Thoracic aorta endothelial cell (primary cell): Measurements from ENCODE around the gene ABCA4. TPM values are rescaled to one million over a fixed set of nuclear protein-coding genes. Genes with fewer than 3 reads are reported as not detected.

ENCODE experiments used
- total RNA-seq: library from RNA; depleted of rRNA; stranded (reverse); fragments of >200 nt; gene quantifications from 2 replicates; pipeline ENCODE4 v1.2.3, GENCODE V29; 2012

ABCA4 gene
- total RNA-seq: 1.4 and 2.3 TPM in 2 replicates

GRCh38 chr1:94120991-94121390, at the start of gene ABCA4:
Gene ABCA4, minus strand, starts transcription at chr1:94121148. Its CDS starts 103 bp downstream, at chr1:94121045.

Other genes with a start within 250 kb of the ABCA4 start
- gene DNTTIP2, start 241.9 kb downstream of the ABCA4 start, total RNA-seq: 64.3 and 68.0 TPM in 2 replicates
- gene GCLM, start 211.7 kb downstream of the ABCA4 start, total RNA-seq: 60.2 and 86.0 TPM in 2 replicates
- 333 and 361 TPM in 2 replicates for gene ARHGAP29, start 116.4 kb upstream of the ABCA4 start, total RNA-seq